Measurements from ENCODE around the gene ERBB4.
"Not testable (repeated sequence)": the region's sequence is repeated elsewhere in the genome, so short reads cannot be mapped to it uniquely, and the experiment has no call there.

The ERBB4 gene

GRCh38 chr2:211611061-211611518, 927.5 kb downstream of the ERBB4 start:
- Histone ChIP-seq H3K27ac (no peak overlapping the region), H3K4me3 (no peak overlapping the region)

GRCh38 chr2:211609127-211609526, 929.5 kb downstream of the ERBB4 start:
- Histone ChIP-seq H3K27ac (no peak overlapping the region), H3K4me3 (no peak overlapping the region)

GRCh38 chr2:211599146-211599545, 939.5 kb downstream of the ERBB4 start:
- Histone ChIP-seq H3K4me3 (no peak overlapping the region), H3K27ac (no peak overlapping the region)

- no peak overlapping the region for H3K27ac ChIP-seq
- no peak overlapping the region for H3K4me3 ChIP-seq
Observed at GRCh38 chr2:211598238-211598637, 940.4 kb downstream of the ERBB4 start.

GRCh38 chr2:211592006-211592405, 946.6 kb downstream of the ERBB4 start:
- not testable (repeated sequence) for H3K27ac ChIP-seq, H3K4me3 ChIP-seq

- H3K27ac ChIP-seq: no peak overlapping the region
- H3K4me3 ChIP-seq: no peak overlapping the region
Observed at GRCh38 chr2:211591426-211591825, 947.2 kb downstream of the ERBB4 start.

GRCh38 chr2:211568439-211568838, 970.2 kb downstream of the ERBB4 start:
- Histone ChIP-seq H3K4me3 (no peak overlapping the region), H3K27ac (no peak overlapping the region)

- Histone ChIP-seq H3K27ac (no peak overlapping the region), H3K4me3 (no peak overlapping the region)
Observed at GRCh38 chr2:211564441-211564840, 974.2 kb downstream of the ERBB4 start.

- H3K4me3 ChIP-seq: no peak overlapping the region
- no peak overlapping the region for H3K27ac ChIP-seq
Observed at GRCh38 chr2:211545582-211545981, 993.0 kb downstream of the ERBB4 start.

- no peak overlapping the region for H3K4me3 ChIP-seq
- H3K27ac ChIP-seq: no peak overlapping the region
Observed at GRCh38 chr2:211534632-211535031, 1004.0 kb downstream of the ERBB4 start.

GRCh38 chr2:211524248-211524647, 1014.4 kb downstream of the ERBB4 start:
- not testable (repeated sequence) for H3K4me3 ChIP-seq, H3K27ac ChIP-seq

GRCh38 chr2:211516537-211516936, 1022.1 kb downstream of the ERBB4 start:
- Histone ChIP-seq H3K27ac (no peak overlapping the region), H3K4me3 (no peak overlapping the region)

GRCh38 chr2:211514049-211514448, 1024.6 kb downstream of the ERBB4 start:
- no peak overlapping the region for H3K27ac ChIP-seq
- H3K4me3 ChIP-seq: no peak overlapping the region

GRCh38 chr2:211513446-211513845, 1025.2 kb downstream of the ERBB4 start:
- no peak overlapping the region for H3K27ac ChIP-seq
- no peak overlapping the region for H3K4me3 ChIP-seq

GRCh38 chr2:211512806-211513205, 1025.8 kb downstream of the ERBB4 start:
- H3K4me3 ChIP-seq: no peak overlapping the region
- no peak overlapping the region for H3K27ac ChIP-seq

- Histone ChIP-seq H3K27ac (no peak overlapping the region), H3K4me3 (no peak overlapping the region)
Observed at GRCh38 chr2:211503856-211504255, 1034.7 kb downstream of the ERBB4 start.

- Histone ChIP-seq H3K4me3 (no peak overlapping the region), H3K27ac (no peak overlapping the region)
Observed at GRCh38 chr2:211503198-211503597, 1035.4 kb downstream of the ERBB4 start.

- Histone ChIP-seq H3K4me3 (no peak overlapping the region), H3K27ac (no peak overlapping the region)
Observed at GRCh38 chr2:211498551-211499205, 1039.9 kb downstream of the ERBB4 start.

- Histone ChIP-seq H3K4me3 (no peak overlapping the region), H3K27ac (no peak overlapping the region)
Observed at GRCh38 chr2:211495339-211495738, 1043.3 kb downstream of the ERBB4 start.

GRCh38 chr2:211494536-211494935, 1044.1 kb downstream of the ERBB4 start:
- H3K4me3 ChIP-seq: no peak overlapping the region
- H3K27ac ChIP-seq: no peak overlapping the region

- H3K4me3 ChIP-seq: no peak overlapping the region
- no peak overlapping the region for H3K27ac ChIP-seq
Observed at GRCh38 chr2:211494085-211494484, 1044.5 kb downstream of the ERBB4 start.

- no peak overlapping the region for H3K4me3 ChIP-seq
- no peak overlapping the region for H3K27ac ChIP-seq
Observed at GRCh38 chr2:211487733-211488132, 1050.9 kb downstream of the ERBB4 start.
